ENCODE results near the gene PRPH2. TPM values are rescaled to one million over a fixed set of nuclear protein-coding genes. Genes with fewer than 3 reads are reported as not detected.

Gene PRPH2
- total and polyA plus RNA-seq, 2 of the 13 experiments (the other 11 are each of a cell fraction or from before 2014, with no cell fraction given): 0.03 to 0.04 TPM

- TF ChIP-seq ZHX2 (IDR thresholded peaks at IDR 0.05; ENCODE audit: low read depth) (no peak), ZHX2 (CRISPR knock-in tag; IDR thresholded peaks at IDR 0.05; ENCODE audit: borderline replicate concordance) (no peak), ERF (CRISPR knock-in tag; IDR thresholded peaks at IDR 0.05) (no peak)
These were observed 12.5 kb downstream of the PRPH2 start (continued) for GRCh38 chr6:42709871-42710270.

GRCh38 chr6:42708096-42708495, 14.3 kb downstream of the PRPH2 start:
- Histone ChIP-seq H3K27ac (ENCODE audit: extremely low read length, insufficient read depth, low read length) (no peak overlapping the region), H3K36me3 (replicated peaks in 1 of 2; ENCODE audit: control insufficient read depth in 1 of 2, insufficient read depth in 2 of 2, low read length in 2 of 2) (no peaks in the 10 kb centered on the region), H3K9ac (ENCODE audit: insufficient read depth, low read depth, low read length) (no peak overlapping the region), H3K9me3 (ENCODE audit: low read length) (peaks cover 9% of the 10 kb centered on the region), H3K4me1 (ENCODE audit: insufficient read depth, low read length) (peaks cover 13% of the 10 kb centered on the region; the same call in 1 of the 2 replicates), H4K20me1 (ENCODE audit: insufficient read depth, low read length) (no peaks in the 10 kb centered on the region), H3K27me3 (ENCODE audit: control insufficient read depth in 1 of 2, insufficient read depth in 2 of 2, low read length in 2 of 2) (peaks cover 0 to 16% of the 10 kb centered on the region in 2 experiments; a peak in 2 of 5 replicates), H3K79me2 (ENCODE audit: insufficient read depth, low read length) (no peaks in the 10 kb centered on the region), H2AFZ (ENCODE audit: low read length) (no peak overlapping the region), H3K4me3 (replicated peaks in 1 of 3; ENCODE audit: insufficient read depth in 1 of 3, low read depth in 2 of 3, low read length in 3 of 3) (no peak overlapping the region), H3K4me2 (ENCODE audit: low read depth, low read length) (no peak overlapping the region)
- in situ Hi-C loops (cut with HindIII; ENCODE audit: extremely low pct_ligation_motif_present, low pct_unique_long_range_greater_than_20kb) (no loop called here), intact Hi-C loops (cut with micrococcal nuclease; ENCODE audit: unreplicated experiment) (no loop called here)
- 35% methylated on average over 6 of the region's 11 CpGs for WGBS (ENCODE audit: low lambda C conversion rate)
- DNase-seq (ENCODE audit: low spot score): no peak
- FAIRE-seq: no peak
- ChIA-PET POLR2A (no interaction called here), CTCF (ENCODE audit: low intra/inter-chr PET ratio, low total read pairs) (no interaction called here)
- no peak for ATAC-seq
- no TSS peak for BruUV-seq (replicated peaks)
- TF ChIP-seq ZKSCAN8 (CRISPR knock-in tag; IDR thresholded peaks at IDR 0.05; ENCODE audit: borderline replicate concordance) (no peak), ZNF317 (CRISPR knock-in tag; IDR thresholded peaks at IDR 0.05) (no peak), KLF6 (CRISPR knock-in tag; IDR thresholded peaks at IDR 0.05) (no peak), ZNF275 (CRISPR knock-in tag; IDR thresholded peaks at IDR 0.05; ENCODE audit: borderline replicate concordance) (no peak), ZNF576 (CRISPR knock-in tag; IDR thresholded peaks at IDR 0.05) (no peak), LCORL (IDR thresholded peaks at IDR 0.05) (no peak), LCORL (CRISPR knock-in tag; IDR thresholded peaks at IDR 0.05) (no peak), XBP1 (CRISPR knock-in tag; IDR thresholded peaks at IDR 0.05) (no peak), ZNF362 (CRISPR knock-in tag; IDR thresholded peaks at IDR 0.05; ENCODE audit: borderline replicate concordance) (no peak), IKZF1 (IDR thresholded peaks at IDR 0.05) (no peak), ASH2L (IDR thresholded peaks at IDR 0.05; ENCODE audit: insufficient read length, low read depth, low read length) (no peak), ZNF691 (CRISPR knock-in tag; IDR thresholded peaks at IDR 0.05; ENCODE audit: borderline replicate concordance, low read depth) (no peak)
